ENCODE results near the gene PTPRD.
A peak's percentile ranks its signal among the peaks of the same experiment; 100 is the strongest.

Gene PTPRD

DNA sequence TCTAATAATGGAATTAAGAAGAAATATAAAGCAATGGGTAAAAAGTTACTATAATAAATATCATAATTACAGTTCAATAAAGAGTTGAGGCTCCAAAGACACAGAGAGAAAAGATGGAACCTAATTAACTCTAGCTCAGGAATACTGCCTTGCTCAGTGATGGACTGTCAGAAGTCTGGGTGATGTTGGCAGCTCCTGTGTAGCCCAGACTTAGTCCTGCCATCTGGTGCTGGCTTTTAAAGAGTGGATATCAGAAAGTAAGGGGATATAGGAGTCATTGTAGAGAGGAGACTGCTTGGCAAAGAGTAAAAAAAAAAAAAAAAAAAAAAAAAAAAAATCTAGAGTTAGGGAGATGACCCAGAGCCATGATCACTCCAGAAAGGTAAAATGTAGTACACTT lies 2261.4 kb downstream of the PTPRD start:
- in situ Hi-C loops (cut with HindIII; ENCODE audit: low sequenced_read_pairs) = no loop called here
- DNase-seq (ENCODE audit: low read depth) = no peak
- TF ChIP-seq, protein P1, sequence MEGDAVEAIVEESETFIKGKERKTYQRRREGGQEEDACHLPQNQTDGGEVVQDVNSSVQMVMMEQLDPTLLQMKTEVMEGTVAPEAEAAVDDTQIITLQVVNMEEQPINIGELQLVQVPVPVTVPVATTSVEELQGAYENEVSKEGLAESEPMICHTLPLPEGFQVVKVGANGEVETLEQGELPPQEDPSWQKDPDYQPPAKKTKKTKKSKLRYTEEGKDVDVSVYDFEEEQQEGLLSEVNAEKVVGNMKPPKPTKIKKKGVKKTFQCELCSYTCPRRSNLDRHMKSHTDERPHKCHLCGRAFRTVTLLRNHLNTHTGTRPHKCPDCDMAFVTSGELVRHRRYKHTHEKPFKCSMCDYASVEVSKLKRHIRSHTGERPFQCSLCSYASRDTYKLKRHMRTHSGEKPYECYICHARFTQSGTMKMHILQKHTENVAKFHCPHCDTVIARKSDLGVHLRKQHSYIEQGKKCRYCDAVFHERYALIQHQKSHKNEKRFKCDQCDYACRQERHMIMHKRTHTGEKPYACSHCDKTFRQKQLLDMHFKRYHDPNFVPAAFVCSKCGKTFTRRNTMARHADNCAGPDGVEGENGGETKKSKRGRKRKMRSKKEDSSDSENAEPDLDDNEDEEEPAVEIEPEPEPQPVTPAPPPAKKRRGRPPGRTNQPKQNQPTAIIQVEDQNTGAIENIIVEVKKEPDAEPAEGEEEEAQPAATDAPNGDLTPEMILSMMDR (IDR thresholded peaks at IDR 0.05; ENCODE audit: low read depth, low read length, missing control alignments) = no peak
- no peak overlapping the region for H3K4me3 ChIP-seq (ENCODE audit: low read depth, low read length)

- no peak overlapping the region for H3K4me3 ChIP-seq (ENCODE audit: low read depth, low read length)
- in situ Hi-C loops (cut with HindIII; ENCODE audit: low sequenced_read_pairs) = no loop called here
- TF ChIP-seq, protein P1 (IDR thresholded peaks at IDR 0.05; ENCODE audit: low read depth, low read length, missing control alignments) = no peak
Measured at GRCh38 chr9:8349901-8350300, 2262.9 kb downstream of the PTPRD start.

GRCh38 chr9:8349376-8349775 lies 2263.4 kb downstream of the PTPRD start:
- in situ Hi-C loops (cut with HindIII; ENCODE audit: low sequenced_read_pairs) = no loop called here
- no peak overlapping the region for H3K4me3 ChIP-seq (ENCODE audit: low read depth, low read length)
- no peak for DNase-seq (ENCODE audit: low read depth)
- TF ChIP-seq, protein P1 (IDR thresholded peaks at IDR 0.05; ENCODE audit: low read depth, low read length, missing control alignments) = no peak

More at GRCh38 chr9:8349901-8350300, 2262.9 kb downstream of the PTPRD start:
- no peak for DNase-seq (ENCODE audit: low read depth)

- no peak for DNase-seq (ENCODE audit: low read depth)
- in situ Hi-C loops (cut with HindIII; ENCODE audit: low sequenced_read_pairs) = no loop called here
- H3K4me3 ChIP-seq (ENCODE audit: low read depth, low read length) = no peak overlapping the region
- TF ChIP-seq, protein P1 (IDR thresholded peaks at IDR 0.05; ENCODE audit: low read depth, low read length, missing control alignments) = no peak
Measured at GRCh38 chr9:8348756-8349155, 2264.0 kb downstream of the PTPRD start.

DNA sequence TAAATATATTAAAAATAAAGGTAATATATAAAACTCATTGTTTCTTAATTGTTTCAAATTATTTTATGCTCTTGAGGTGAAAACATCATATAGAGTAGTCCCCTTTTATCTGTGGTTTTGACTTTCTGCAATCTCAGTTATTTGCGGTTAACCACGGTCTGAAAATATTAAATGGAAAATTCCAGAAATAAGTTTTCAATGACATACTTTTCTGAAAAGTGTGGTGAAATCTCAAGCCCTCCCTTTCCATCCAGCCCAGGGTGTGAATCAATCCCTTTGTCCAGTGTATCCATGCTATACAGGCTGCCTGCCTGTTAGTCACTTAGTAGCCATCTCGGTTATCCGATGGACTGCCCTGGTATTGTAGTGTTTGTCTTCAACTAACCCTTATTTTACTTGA lies 2266.5 kb downstream of the PTPRD start:
- no peak overlapping the region for H3K4me3 ChIP-seq (ENCODE audit: low read depth, low read length)
- peak; percentile 72 for DNase-seq (ENCODE audit: low read depth)
- TF ChIP-seq, protein P1 (IDR thresholded peaks at IDR 0.05; ENCODE audit: low read depth, low read length, missing control alignments) = no peak
- in situ Hi-C loops (cut with HindIII; ENCODE audit: low sequenced_read_pairs) = no loop called here

- TF ChIP-seq, protein P1 (IDR thresholded peaks at IDR 0.05; ENCODE audit: low read depth, low read length, missing control alignments) = no peak
- H3K4me3 ChIP-seq (ENCODE audit: low read depth, low read length) = no peak overlapping the region
- in situ Hi-C loops (cut with HindIII; ENCODE audit: low sequenced_read_pairs) = no loop called here
- no peak for DNase-seq (ENCODE audit: low read depth)
Measured at GRCh38 chr9:8338767-8339510, 2273.9 kb downstream of the PTPRD start.
